H9 (cell line): ENCODE results near the gene UBN2. TPM values are rescaled to one million over a fixed set of nuclear protein-coding genes. Genes with fewer than 3 reads are reported as not detected.

Experiments used
- DNase-seq: peaks from one replicate; pipeline ENCODE4 v3.0.0-alpha.2; 2017
- H2AFZ ChIP-seq: one replicate; pipeline ENCODE4 v1.6.1; 2013; ENCODE audit warnings: mild to moderate bottlenecking, low read length, control low read depth, moderate library complexity
- H2AK5ac ChIP-seq: 2 replicates; pipeline ENCODE4 v1.6.1; 2013; ENCODE audit warnings: low read length, control low read depth, mixed read lengths; ENCODE audit not compliant: insufficient read length
- H2BK120ac ChIP-seq: one replicate; pipeline ENCODE4 v1.6.1; 2013; ENCODE audit warnings: low read depth, mild to moderate bottlenecking, low read length, control low read depth, inconsistent platforms; ENCODE audit not compliant: poor library complexity, severe bottlenecking
- H2BK12ac ChIP-seq: 2 replicates; pipeline ENCODE4 v1.6.1; 2013; ENCODE audit warnings: low read length, control low read depth, mixed read lengths, low read depth; ENCODE audit not compliant: insufficient read length
- H2BK15ac ChIP-seq: 2 replicates; pipeline ENCODE4 v1.6.1; 2013; ENCODE audit warnings: low read depth, low read length, control low read depth
- H2BK20ac ChIP-seq: one replicate; pipeline ENCODE4 v1.6.1; 2013; ENCODE audit warnings: low read depth, mild to moderate bottlenecking, low read length, control low read depth, inconsistent platforms; ENCODE audit not compliant: poor library complexity, severe bottlenecking
- H2BK5ac ChIP-seq: 2 replicates; pipeline ENCODE4 v1.6.1; 2013; ENCODE audit warnings: low read length, control low read depth, mixed read lengths; ENCODE audit not compliant: insufficient read length
- H3K14ac ChIP-seq: 2 replicates; pipeline ENCODE4 v1.6.1; 2013; ENCODE audit warnings: low read length, control low read depth; ENCODE audit not compliant: insufficient read depth
- H3K18ac ChIP-seq: 2 replicates; pipeline ENCODE4 v1.6.1; 2013; ENCODE audit warnings: low read depth, mild to moderate bottlenecking, mixed read lengths, low read length, control low read depth; ENCODE audit not compliant: insufficient read length
- H3K23ac ChIP-seq: 2 replicates; pipeline ENCODE4 v1.6.1; 2013; ENCODE audit warnings: low read length, control low read depth, mixed read lengths, low read depth; ENCODE audit not compliant: insufficient read length
- H3K23me2 ChIP-seq: 2 replicates; pipeline ENCODE4 v1.6.1; 2013; ENCODE audit warnings: low read depth, mild to moderate bottlenecking, mixed read lengths, low read length, control low read depth; ENCODE audit not compliant: insufficient read length, poor library complexity, severe bottlenecking
- H3K27ac ChIP-seq: 2 replicates; pipeline ENCODE4 v1.5.1; 2013; ENCODE audit warnings: low read length, control low read depth, mixed read lengths, low read depth; ENCODE audit not compliant: insufficient read length
- H3K27me3 ChIP-seq: 2 replicates; pipeline ENCODE4 v1.6.1; 2013; ENCODE audit warnings: low read length, control low read depth, inconsistent platforms; ENCODE audit not compliant: insufficient read depth
- H3K4ac ChIP-seq: 2 replicates; pipeline ENCODE4 v1.6.1; 2013; ENCODE audit warnings: low read depth, mild to moderate bottlenecking, control low read depth, inconsistent platforms, low read length, moderate library complexity
- H3K4me1 ChIP-seq: 2 replicates; pipeline ENCODE4 v1.6.1; 2013; ENCODE audit warnings: low read length, control low read depth, inconsistent platforms; ENCODE audit not compliant: insufficient read depth
- H3K4me2 ChIP-seq: 2 replicates; pipeline ENCODE4 v1.6.1; 2013; ENCODE audit warnings: low read length, control low read depth, mixed read lengths; ENCODE audit not compliant: insufficient read length, insufficient read depth
- H3K56ac ChIP-seq: 2 replicates; pipeline ENCODE4 v1.6.1; 2013; ENCODE audit warnings: low read depth, mild to moderate bottlenecking, mixed read lengths, low read length, control low read depth; ENCODE audit not compliant: insufficient read length
- H3K79me1 ChIP-seq: 2 replicates; pipeline ENCODE4 v1.6.1; 2013; ENCODE audit warnings: low read depth, mild to moderate bottlenecking, moderate library complexity, low read length, control low read depth, inconsistent platforms; ENCODE audit not compliant: insufficient read depth, poor library complexity, severe bottlenecking
- H3K79me2 ChIP-seq: 2 replicates; pipeline ENCODE4 v1.6.1; 2013; ENCODE audit warnings: low read length, control low read depth, inconsistent platforms; ENCODE audit not compliant: insufficient read depth
- H3K9ac ChIP-seq: 2 replicates; pipeline ENCODE4 v1.6.1; 2013; ENCODE audit warnings: low read length, control low read depth, mixed read lengths; ENCODE audit not compliant: insufficient read length; ENCODE audit errors: extremely low read depth
- H3K9me3 ChIP-seq: one replicate; pipeline ENCODE4 v1.6.1; 2013; ENCODE audit warnings: low read depth, low read length, inconsistent platforms; ENCODE audit not compliant: control insufficient read depth
- H3T11ph ChIP-seq: one replicate; pipeline ENCODE4 v1.6.1; 2013; ENCODE audit warnings: mild to moderate bottlenecking, low read length, control low read depth, inconsistent platforms
- H4K20me1 ChIP-seq: one replicate; pipeline ENCODE4 v1.6.1; 2013; ENCODE audit not compliant: control insufficient read depth, insufficient read length, insufficient read depth
- H4K5ac ChIP-seq: 2 replicates; pipeline ENCODE4 v1.6.1; 2013; ENCODE audit warnings: low read depth, mild to moderate bottlenecking, mixed read lengths, low read length, control low read depth; ENCODE audit not compliant: insufficient read length
- H4K8ac ChIP-seq: replicated peaks from 2 replicates; pipeline ENCODE4 v1.6.1; 2013; ENCODE audit warnings: low read length, control low read depth, mixed read lengths, low read depth; ENCODE audit not compliant: insufficient read length
- H4K91ac ChIP-seq: 2 replicates; pipeline ENCODE4 v1.6.1; 2013; ENCODE audit warnings: low read depth, mild to moderate bottlenecking, moderate library complexity, mixed read lengths, low read length, control low read depth; ENCODE audit not compliant: insufficient read length
- H3K27ac Mint-ChIP-seq, 3 experiments: 2 replicates in 2 of 3; 3 replicates in 1 of 3; pipeline ENCODE4 v1.8.0; 2020 to 2021; ENCODE audit warnings: mixed read lengths in 3 of 3, mild to moderate bottlenecking in 1 of 3, moderate library complexity in 1 of 3
- H3K27me3 Mint-ChIP-seq: 2 replicates; pipeline ENCODE4 v1.8.0; 2021; ENCODE audit warnings: low read depth, mild to moderate bottlenecking, moderate library complexity, mixed read lengths
- H3K36me3 Mint-ChIP-seq, 3 experiments: 2 replicates in 2 of 3; 3 replicates in 1 of 3; pipeline ENCODE4 v1.8.0; 2020 to 2021; ENCODE audit warnings: low read depth in 3 of 3, mixed read lengths in 3 of 3; ENCODE audit not compliant: insufficient read depth in 1 of 3
- H3K4me1 Mint-ChIP-seq, 2 experiments: 2 replicates each; pipeline ENCODE4 v1.8.0; 2020; ENCODE audit warnings: mixed read lengths in 2 of 2
- H3K4me3 Mint-ChIP-seq, 2 experiments: 2 replicates in 1 of 2; 3 replicates in 1 of 2; pipeline ENCODE4 v1.8.0; 2020 to 2021; ENCODE audit warnings: mild to moderate bottlenecking in 2 of 2, mixed read lengths in 2 of 2, moderate library complexity in 1 of 2
- H3K9me3 Mint-ChIP-seq, 2 experiments: 2 replicates in 1 of 2; 3 replicates in 1 of 2; pipeline ENCODE4 v1.8.0; 2020; ENCODE audit warnings: mild to moderate bottlenecking in 2 of 2, mixed read lengths in 2 of 2, moderate library complexity in 1 of 2
- CTCF ChIP-seq: fragments of 200-600 bp; sonication (generic); conservative IDR thresholded peaks from 3 replicates; pipeline ENCODE4 v1.8.0; 2021; ENCODE audit warnings: antibody characterized with exemption, mild to moderate bottlenecking
- WGBS: extraction: QIAGEN DNeasy Blood & Tissue Kit; methylation state at CpG from one replicate; pipeline ENCODE4 v1.1.7; 2013; ENCODE audit warnings: missing lambda C conversion rate, low lambda C conversion rate, mixed read lengths; ENCODE audit not compliant: insufficient read length; ENCODE audit errors: extremely low coverage; 5-methylcytosine and 5-hydroxymethylcytosine counted together
- total RNA-seq: library from RNA; stranded (reverse); gene quantifications from 2 replicates; pipeline ENCODE4 v1.2.1, GENCODE V29; 2021

Gene UBN2
- total RNA-seq, 1 experiment from 2014 or later: 27.6 TPM

GRCh38 chr7:139231513-139232376 lies 708 bp downstream of the UBN2 start:
- Histone ChIP-seq H3K79me2 (peaks cover 8% of the 10 kb centered on the region; the same call in 1 of the 2 replicates), H3K9me3 (no peaks in the 10 kb centered on the region), H3K4me1 (no peaks in the 10 kb centered on the region), H4K20me1 (no peaks in the 10 kb centered on the region), H2BK5ac (no peak overlapping the region), H4K5ac (no peak overlapping the region), H3K56ac (no peak overlapping the region), H3K18ac (no peak overlapping the region), H2BK15ac (no peak overlapping the region; the same call in 1 of the 2 replicates), H3K23ac (no peak overlapping the region), H3K14ac (peak overlapping the region; percentile 78; the same call in 1 of the 2 replicates), H3T11ph (no peak overlapping the region), H3K27me3 (no peaks in the 10 kb centered on the region), H3K9ac (peak overlapping the region; percentile 88), H3K23me2 (peaks cover 7% of the 10 kb centered on the region), H4K8ac (no peak overlapping the region), H2BK120ac (no peak overlapping the region), H2BK12ac (no peak overlapping the region), H3K4ac (no peak overlapping the region), H2BK20ac (no peak overlapping the region), H2AK5ac (no peak overlapping the region), H4K91ac (no peak overlapping the region), H3K79me1 (no peaks in the 10 kb centered on the region), H2AFZ (no peak overlapping the region), H3K4me2 (peak overlapping the region; percentile 73), H3K27ac (no peak overlapping the region)
- DNase-seq: peak; percentile 32
- H3K27me3 Mint-ChIP-seq: no peaks in the 10 kb centered on the region
- WGBS: no CpG with 5 or more reads among the region's 101 CpGs
- peaks cover under 1 to 3% (median 2%) of the 10 kb centered on the region in 3 experiments; a peak in 5 of 7 replicates for H3K36me3 Mint-ChIP-seq
- peaks cover 0 to 3% of the 10 kb centered on the region in 2 experiments; a peak in 3 of 5 replicates for H3K9me3 Mint-ChIP-seq
- peak overlapping the region; percentile 99 to 100 for H3K4me3 Mint-ChIP-seq
- no peak for TF ChIP-seq CTCF
- peak overlapping the region; percentile 32 to 89 (median 36); a peak in 3 of 7 replicates for H3K27ac Mint-ChIP-seq
- peaks cover 19% of the 10 kb centered on the region in 2 experiments for H3K4me1 Mint-ChIP-seq
